ENCODE measurements around the gene EEPD1.

DNA sequence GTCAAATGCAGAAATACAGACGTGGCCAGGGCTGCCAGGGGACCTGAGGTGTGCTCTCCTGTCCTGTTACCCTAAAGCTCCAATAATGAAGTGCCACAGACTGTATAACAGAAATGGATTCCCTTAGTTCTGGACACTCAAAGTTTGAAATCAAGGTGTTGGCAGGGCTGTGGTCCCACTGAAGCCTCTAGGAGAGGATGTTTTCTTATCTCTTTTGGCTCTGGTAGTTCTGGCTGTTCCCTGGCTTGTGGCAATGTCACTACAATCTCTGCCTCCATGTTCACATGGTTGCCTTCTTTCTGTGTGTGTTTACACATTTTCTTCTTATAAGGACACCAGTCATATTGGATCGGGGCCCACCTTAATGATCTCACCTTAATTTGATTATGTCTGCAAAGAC is 15.3 kb upstream of the EEPD1 start:
- TF ChIP-seq ZNF274 (IDR thresholded peaks at IDR 0.05; ENCODE audit: low read depth, low read length) (no peak), YY1 (IDR thresholded peaks at IDR 0.05; ENCODE audit: insufficient read depth, insufficient read length) (no peak)
